ENCODE data around the gene NUCB1. TPM values are rescaled to one million over a fixed set of nuclear protein-coding genes. Genes with fewer than 3 reads are reported as not detected.

The NUCB1 gene
- total and polyA plus RNA-seq, 9 of the 15 experiments (the other 6 are each of a cell fraction or from before 2014, with no cell fraction given): 3.1 to 153 (median 71.7) TPM

Small RNAs within 50 kb of the gene (small RNA-seq; reads per million reads assigned to genes)
- not detected for gene AC026803.1

Other genes starting within 250 kb of the NUCB1 start
Only the 7 nearest of the 30 such genes appear.
- gene HSD17B14, start 63.8 kb upstream of the NUCB1 start, total RNA-seq (2014; rRNA removed): 0.20 TPM in 1 of 2 replicates, not detected in the other
- gene HSD17B14, start 63.8 kb upstream of the NUCB1 start, total RNA-seq (2014; rRNA removed; fragmentation: Illumina TruSeq; extraction: Trizol): not detected in 2 replicates
- not detected in 2 replicates for gene HSD17B14, start 63.8 kb upstream of the NUCB1 start, total RNA-seq (2015; rRNA removed; fragmentation: Illumina TruSeq; extraction: Trizol)
- gene HSD17B14, start 63.8 kb upstream of the NUCB1 start, total RNA-seq (2021): 0.16 TPM in 1 of 2 replicates, not detected in the other
- gene HSD17B14, start 63.8 kb upstream of the NUCB1 start, polyA plus RNA-seq (2011; rRNA removed): 0.20 TPM in 1 of 2 replicates, not detected in the other
- gene HSD17B14, start 63.8 kb upstream of the NUCB1 start, polyA plus RNA-seq (2014; fragmentation: Illumina TruSeq; extraction: Trizol): not detected in 2 replicates
- not detected for gene HSD17B14, start 63.8 kb upstream of the NUCB1 start, polyA plus RNA-seq (2014; fragmentation: Nextera tagmentation; extraction: Ambion mirVana)
- not detected in 2 replicates for gene HSD17B14, start 63.8 kb upstream of the NUCB1 start, polyA plus RNA-seq (2014; rRNA removed)
- gene PLEKHA4, start 31.7 kb upstream of the NUCB1 start, total RNA-seq (2014; rRNA removed): 17.0 and 20.1 TPM in 2 replicates
- gene PLEKHA4, start 31.7 kb upstream of the NUCB1 start, total RNA-seq (2014; rRNA removed; fragmentation: Illumina TruSeq; extraction: Trizol): 3.3 and 4.4 TPM in 2 replicates
- 5.2 and 5.6 TPM in 2 replicates for gene PLEKHA4, start 31.7 kb upstream of the NUCB1 start, total RNA-seq (2015; rRNA removed; fragmentation: Illumina TruSeq; extraction: Trizol)
- 27.2 and 30.8 TPM in 2 replicates for gene PLEKHA4, start 31.7 kb upstream of the NUCB1 start, total RNA-seq (2021)
- gene PLEKHA4, start 31.7 kb upstream of the NUCB1 start, polyA plus RNA-seq (2011; rRNA removed): 13.4 and 25.1 TPM in 2 replicates
- 11.4 and 18.4 TPM in 2 replicates for gene PLEKHA4, start 31.7 kb upstream of the NUCB1 start, polyA plus RNA-seq (2014; fragmentation: Illumina TruSeq; extraction: Trizol)
- gene PLEKHA4, start 31.7 kb upstream of the NUCB1 start, polyA plus RNA-seq (2014; fragmentation: Nextera tagmentation; extraction: Ambion mirVana): under 1 TPM; 0.07 to 0.31 TPM
- gene PLEKHA4, start 31.7 kb upstream of the NUCB1 start, polyA plus RNA-seq (2014; rRNA removed): 22.0 and 23.5 TPM in 2 replicates
- 59.1 and 87.0 TPM in 2 replicates for gene PPP1R15A, start 27.9 kb upstream of the NUCB1 start, total RNA-seq (2014; rRNA removed)
- 37.8 and 44.0 TPM in 2 replicates for gene PPP1R15A, start 27.9 kb upstream of the NUCB1 start, total RNA-seq (2014; rRNA removed; fragmentation: Illumina TruSeq; extraction: Trizol)
- 34.8 and 35.5 TPM in 2 replicates for gene PPP1R15A, start 27.9 kb upstream of the NUCB1 start, total RNA-seq (2015; rRNA removed; fragmentation: Illumina TruSeq; extraction: Trizol)
- 64.8 and 67.4 TPM in 2 replicates for gene PPP1R15A, start 27.9 kb upstream of the NUCB1 start, total RNA-seq (2021)
- gene PPP1R15A, start 27.9 kb upstream of the NUCB1 start, polyA plus RNA-seq (2011; rRNA removed): 38.1 and 60.9 TPM in 2 replicates
- gene PPP1R15A, start 27.9 kb upstream of the NUCB1 start, polyA plus RNA-seq (2014; fragmentation: Illumina TruSeq; extraction: Trizol): 67.6 and 73.7 TPM in 2 replicates
- gene PPP1R15A, start 27.9 kb upstream of the NUCB1 start, polyA plus RNA-seq (2014; fragmentation: Nextera tagmentation; extraction: Ambion mirVana): 1 to 10 TPM in 1 of 2 experiments, under 1 TPM in 1; 0.42 to 1.3 TPM
- gene PPP1R15A, start 27.9 kb upstream of the NUCB1 start, polyA plus RNA-seq (2014; rRNA removed): 55.7 and 77.6 TPM in 2 replicates
- gene TULP2, start 1.6 kb upstream of the NUCB1 start, total RNA-seq (2014; rRNA removed): 0.05 TPM in 1 of 2 replicates, not detected in the other
- gene TULP2, start 1.6 kb upstream of the NUCB1 start, total RNA-seq (2014; rRNA removed; fragmentation: Illumina TruSeq; extraction: Trizol): 0.07 TPM in 1 of 2 replicates, not detected in the other
- 0.11 TPM in 2 replicates for gene TULP2, start 1.6 kb upstream of the NUCB1 start, total RNA-seq (2015; rRNA removed; fragmentation: Illumina TruSeq; extraction: Trizol)
- gene TULP2, start 1.6 kb upstream of the NUCB1 start, total RNA-seq (2021): 0.89 and 1.5 TPM in 2 replicates
- gene TULP2, start 1.6 kb upstream of the NUCB1 start, polyA plus RNA-seq (2011; rRNA removed): 0.25 and 1.4 TPM in 2 replicates
- 0.15 and 0.19 TPM in 2 replicates for gene TULP2, start 1.6 kb upstream of the NUCB1 start, polyA plus RNA-seq (2014; fragmentation: Illumina TruSeq; extraction: Trizol)
- under 1 TPM in 1 of 2 experiments, not detected in 1; 0.18 TPM for gene TULP2, start 1.6 kb upstream of the NUCB1 start, polyA plus RNA-seq (2014; fragmentation: Nextera tagmentation; extraction: Ambion mirVana)
- 0.38 and 1.1 TPM in 2 replicates for gene TULP2, start 1.6 kb upstream of the NUCB1 start, polyA plus RNA-seq (2014; rRNA removed)
- 1.1 and 1.5 TPM in 2 replicates for gene DHDH, start 33.4 kb downstream of the NUCB1 start, total RNA-seq (2014; rRNA removed)
- gene DHDH, start 33.4 kb downstream of the NUCB1 start, total RNA-seq (2014; rRNA removed; fragmentation: Illumina TruSeq; extraction: Trizol): 0.44 and 0.51 TPM in 2 replicates
- gene DHDH, start 33.4 kb downstream of the NUCB1 start, total RNA-seq (2015; rRNA removed; fragmentation: Illumina TruSeq; extraction: Trizol): 0.76 and 1.2 TPM in 2 replicates
- 1.6 and 2.1 TPM in 2 replicates for gene DHDH, start 33.4 kb downstream of the NUCB1 start, total RNA-seq (2021)
- 1.9 and 4.2 TPM in 2 replicates for gene DHDH, start 33.4 kb downstream of the NUCB1 start, polyA plus RNA-seq (2011; rRNA removed)
- 0.37 and 1.2 TPM in 2 replicates for gene DHDH, start 33.4 kb downstream of the NUCB1 start, polyA plus RNA-seq (2014; fragmentation: Illumina TruSeq; extraction: Trizol)
- gene DHDH, start 33.4 kb downstream of the NUCB1 start, polyA plus RNA-seq (2014; fragmentation: Nextera tagmentation; extraction: Ambion mirVana): under 1 TPM; 0.41 to 0.87 TPM
- gene DHDH, start 33.4 kb downstream of the NUCB1 start, polyA plus RNA-seq (2014; rRNA removed): 1.3 and 1.6 TPM in 2 replicates
- gene BAX, start 54.6 kb downstream of the NUCB1 start, total RNA-seq (2014; rRNA removed): 44.5 and 62.0 TPM in 2 replicates
- 22.1 and 23.0 TPM in 2 replicates for gene BAX, start 54.6 kb downstream of the NUCB1 start, total RNA-seq (2014; rRNA removed; fragmentation: Illumina TruSeq; extraction: Trizol)
- 41.3 and 46.5 TPM in 2 replicates for gene BAX, start 54.6 kb downstream of the NUCB1 start, total RNA-seq (2015; rRNA removed; fragmentation: Illumina TruSeq; extraction: Trizol)
- gene BAX, start 54.6 kb downstream of the NUCB1 start, total RNA-seq (2021): 95.4 and 98.5 TPM in 2 replicates
- gene BAX, start 54.6 kb downstream of the NUCB1 start, polyA plus RNA-seq (2011; rRNA removed): 51.2 and 56.6 TPM in 2 replicates
- 67.5 and 79.1 TPM in 2 replicates for gene BAX, start 54.6 kb downstream of the NUCB1 start, polyA plus RNA-seq (2014; fragmentation: Illumina TruSeq; extraction: Trizol)
- 1 to 10 TPM; 3.2 to 5.5 TPM for gene BAX, start 54.6 kb downstream of the NUCB1 start, polyA plus RNA-seq (2014; fragmentation: Nextera tagmentation; extraction: Ambion mirVana)
- gene BAX, start 54.6 kb downstream of the NUCB1 start, polyA plus RNA-seq (2014; rRNA removed): 69.6 and 79.5 TPM in 2 replicates
- 3,611 and 4,100 TPM in 2 replicates for gene FTL, start 65.0 kb downstream of the NUCB1 start, total RNA-seq (2014; rRNA removed)
- 2,821 and 3,420 TPM in 2 replicates for gene FTL, start 65.0 kb downstream of the NUCB1 start, total RNA-seq (2014; rRNA removed; fragmentation: Illumina TruSeq; extraction: Trizol)
- gene FTL, start 65.0 kb downstream of the NUCB1 start, total RNA-seq (2015; rRNA removed; fragmentation: Illumina TruSeq; extraction: Trizol): 4,574 and 5,040 TPM in 2 replicates
- gene FTL, start 65.0 kb downstream of the NUCB1 start, total RNA-seq (2021): 3,376 and 3,459 TPM in 2 replicates
- gene FTL, start 65.0 kb downstream of the NUCB1 start, polyA plus RNA-seq (2011; rRNA removed): 1,231 and 2,161 TPM in 2 replicates
- gene FTL, start 65.0 kb downstream of the NUCB1 start, polyA plus RNA-seq (2014; fragmentation: Illumina TruSeq; extraction: Trizol): 6,461 and 6,790 TPM in 2 replicates
- gene FTL, start 65.0 kb downstream of the NUCB1 start, polyA plus RNA-seq (2014; fragmentation: Nextera tagmentation; extraction: Ambion mirVana): over 10,000 TPM; 17,458 to 27,415 TPM
- gene FTL, start 65.0 kb downstream of the NUCB1 start, polyA plus RNA-seq (2014; rRNA removed): 3,965 and 4,994 TPM in 2 replicates